Measurements from ENCODE around the gene ANKUB1.
"Not testable (repeated sequence)": the region's sequence is repeated elsewhere in the genome, so short reads cannot be mapped to it uniquely, and the experiment has no call there.

Gene ANKUB1

GRCh38 chr3:149792452-149793270 lies at the start of gene ANKUB1:
TSS of gene ANKUB1 (minus strand) at chr3:149792554. CDS start at chr3:149792366, 188 bp downstream.
- in situ Hi-C loops (cut with HindIII; ENCODE audit: low sequenced_read_pairs) = no loop called here

GRCh38 chr3:149839896-149840295 lies 47.5 kb upstream of the ANKUB1 start:
- in situ Hi-C loops (cut with HindIII; ENCODE audit: low sequenced_read_pairs) = no loop called here

- in situ Hi-C loops (cut with HindIII; ENCODE audit: low sequenced_read_pairs) = not testable (repeated sequence)
Observed at GRCh38 chr3:149839469-149839868, 47.1 kb upstream of the ANKUB1 start.

GRCh38 chr3:149838491-149838890 lies 46.1 kb upstream of the ANKUB1 start:
- in situ Hi-C loops (cut with HindIII; ENCODE audit: low sequenced_read_pairs) = not testable (repeated sequence)

- in situ Hi-C loops (cut with HindIII; ENCODE audit: low sequenced_read_pairs) = no loop called here
Observed at GRCh38 chr3:149833241-149833640, 40.9 kb upstream of the ANKUB1 start.

GRCh38 chr3:149832086-149832485 lies 39.7 kb upstream of the ANKUB1 start:
- in situ Hi-C loops (cut with HindIII; ENCODE audit: low sequenced_read_pairs) = no loop called here

- in situ Hi-C loops (cut with HindIII; ENCODE audit: low sequenced_read_pairs) = no loop called here
Observed at GRCh38 chr3:149831321-149831720, 39.0 kb upstream of the ANKUB1 start.

- in situ Hi-C loops (cut with HindIII; ENCODE audit: low sequenced_read_pairs) = no loop called here
Observed at GRCh38 chr3:149830902-149831301, 38.5 kb upstream of the ANKUB1 start.

GRCh38 chr3:149829631-149830030 lies 37.3 kb upstream of the ANKUB1 start:
- in situ Hi-C loops (cut with HindIII; ENCODE audit: low sequenced_read_pairs) = not testable (repeated sequence)

GRCh38 chr3:149828390-149828789 lies 36.0 kb upstream of the ANKUB1 start:
- in situ Hi-C loops (cut with HindIII; ENCODE audit: low sequenced_read_pairs) = no loop called here

GRCh38 chr3:149826636-149827035 lies 34.3 kb upstream of the ANKUB1 start:
- in situ Hi-C loops (cut with HindIII; ENCODE audit: low sequenced_read_pairs) = no loop called here

- in situ Hi-C loops (cut with HindIII; ENCODE audit: low sequenced_read_pairs) = no loop called here
Observed at GRCh38 chr3:149820183-149820582, 27.8 kb upstream of the ANKUB1 start.

GRCh38 chr3:149819432-149819831 lies 27.1 kb upstream of the ANKUB1 start:
- in situ Hi-C loops (cut with HindIII; ENCODE audit: low sequenced_read_pairs) = no loop called here

GRCh38 chr3:149816986-149817385 lies 24.6 kb upstream of the ANKUB1 start:
- in situ Hi-C loops (cut with HindIII; ENCODE audit: low sequenced_read_pairs) = no loop called here

- in situ Hi-C loops (cut with HindIII; ENCODE audit: low sequenced_read_pairs) = no loop called here
Observed at GRCh38 chr3:149816311-149816710, 24.0 kb upstream of the ANKUB1 start.

- in situ Hi-C loops (cut with HindIII; ENCODE audit: low sequenced_read_pairs) = no loop called here
Observed at GRCh38 chr3:149815728-149816127, 23.4 kb upstream of the ANKUB1 start.

- in situ Hi-C loops (cut with HindIII; ENCODE audit: low sequenced_read_pairs) = no loop called here
Observed at GRCh38 chr3:149815321-149815720, 23.0 kb upstream of the ANKUB1 start.

GRCh38 chr3:149813367-149814281 lies 21.3 kb upstream of the ANKUB1 start:
- in situ Hi-C loops (cut with HindIII; ENCODE audit: low sequenced_read_pairs) = no loop called here

- in situ Hi-C loops (cut with HindIII; ENCODE audit: low sequenced_read_pairs) = no loop called here
Observed at GRCh38 chr3:149812606-149813366, 20.4 kb upstream of the ANKUB1 start, which contains the start of gene RNF13. TSS of gene RNF13 (plus strand) at chr3:149813215. CDS start at chr3:149846027, 32,812 bp downstream.

- in situ Hi-C loops (cut with HindIII; ENCODE audit: low sequenced_read_pairs) = no loop called here
Observed at GRCh38 chr3:149812165-149812605, 19.8 kb upstream of the ANKUB1 start.

GRCh38 chr3:149810846-149811245 lies 18.5 kb upstream of the ANKUB1 start:
- in situ Hi-C loops (cut with HindIII; ENCODE audit: low sequenced_read_pairs) = no loop called here
